Liver (tissue), 9 donors: ENCODE data around the gene GGT6. TPM values are rescaled to one million over a fixed set of nuclear protein-coding genes. Genes with fewer than 3 reads are reported as not detected.

Experiments used
- DNase-seq: peaks from one replicate; pipeline ENCODE4 v3.0.0-alpha.2; 2017; ENCODE audit warnings: low spot score
- H3K27ac ChIP-seq, 2 donors: one replicate each; pipeline ENCODE4 v1.7.0; 2013; ENCODE audit warnings: inconsistent platforms in 2 of 2, low read length in 2 of 2, control low read depth in 1 of 2, low read depth in 1 of 2, mild to moderate bottlenecking in 1 of 2
- H3K27me3 ChIP-seq, 4 donors: one replicate each; pipeline versions ENCODE4 v1.6.1 to v1.7.0; 2013; ENCODE audit warnings: low read length in 3 of 4, inconsistent platforms in 1 of 4, mild to moderate bottlenecking in 1 of 4, moderate library complexity in 1 of 4; ENCODE audit not compliant: control insufficient read depth in 4 of 4, insufficient read depth in 4 of 4
- H3K36me3 ChIP-seq, 4 donors: one replicate each; pipeline versions ENCODE4 v1.6.1 to v1.7.0; 2013; ENCODE audit warnings: low read length in 3 of 4, mild to moderate bottlenecking in 3 of 4, low read depth in 1 of 4, moderate library complexity in 1 of 4; ENCODE audit not compliant: control insufficient read depth in 4 of 4, insufficient read depth in 3 of 4
- H3K4me1 ChIP-seq, 4 donors: one replicate each; pipeline versions ENCODE4 v1.6.1 to v1.7.0; 2013; ENCODE audit warnings: low read length in 3 of 4, mild to moderate bottlenecking in 3 of 4, moderate library complexity in 1 of 4; ENCODE audit not compliant: control insufficient read depth in 4 of 4, insufficient read depth in 4 of 4
- H3K4me3 ChIP-seq, 3 donors: one replicate each; pipeline versions ENCODE4 v1.6.1 to v1.7.0; 2013; ENCODE audit warnings: low read length in 3 of 3, control low read depth in 1 of 3, low read depth in 1 of 3, mild to moderate bottlenecking in 1 of 3
- H3K9ac ChIP-seq, 2 donors: one replicate each; pipeline ENCODE4 v1.7.0; 2013; ENCODE audit warnings: low read length in 2 of 2, mild to moderate bottlenecking in 2 of 2, moderate library complexity in 2 of 2, control low read depth in 1 of 2, low read depth in 1 of 2
- H3K9me3 ChIP-seq, 4 donors: one replicate each; pipeline versions ENCODE4 v1.6.1 to v1.7.0; 2013; ENCODE audit warnings: low read length in 3 of 4; ENCODE audit not compliant: control insufficient read depth in 4 of 4
- EGR1 ChIP-seq, 2 donors: IDR thresholded peaks; 2 replicates each; pipeline ENCODE4 v1.6.1; 2016 to 2018; ENCODE audit warnings: antibody characterized with exemption in 2 of 2, low read depth in 2 of 2
- FOXA1 ChIP-seq: IDR thresholded peaks from 2 replicates; pipeline ENCODE4 v1.6.1; 2016; ENCODE audit warnings: antibody characterized with exemption
- FOXA2 ChIP-seq: IDR thresholded peaks from 2 replicates; pipeline ENCODE4 v1.6.1; 2016; ENCODE audit warnings: antibody characterized with exemption
- GABPA ChIP-seq, 2 donors: IDR thresholded peaks in 1 of 2; conservative IDR thresholded peaks in 1 of 2; 2 replicates each; pipeline ENCODE4 v1.6.1; 2016; ENCODE audit warnings: antibody characterized with exemption in 2 of 2, mild to moderate bottlenecking in 1 of 2, moderate library complexity in 1 of 2
- HNF4A ChIP-seq, 2 donors: conservative IDR thresholded peaks; 2 replicates each; pipeline ENCODE4 v1.6.1; 2016; ENCODE audit warnings: antibody characterized with exemption in 2 of 2, mild to moderate bottlenecking in 2 of 2
- HNF4G ChIP-seq: IDR thresholded peaks from 2 replicates; pipeline ENCODE4 v1.6.1; 2016; ENCODE audit warnings: antibody characterized with exemption
- JUND ChIP-seq, 2 donors: IDR thresholded peaks; 2 replicates each; pipeline ENCODE4 v1.6.1; 2016; ENCODE audit warnings: antibody characterized with exemption in 2 of 2
- NR2F2 ChIP-seq: IDR thresholded peaks from 2 replicates; pipeline ENCODE4 v1.6.1; 2016; ENCODE audit warnings: antibody characterized with exemption
- SP1 ChIP-seq: IDR thresholded peaks from 2 replicates; pipeline ENCODE4 v1.6.1; 2018; ENCODE audit warnings: antibody characterized with exemption, mild to moderate bottlenecking
- TAF1 ChIP-seq: conservative IDR thresholded peaks from 2 replicates; pipeline ENCODE4 v1.6.1; 2016; ENCODE audit warnings: antibody characterized with exemption, mild to moderate bottlenecking
- YY1 ChIP-seq: IDR thresholded peaks from 2 replicates; pipeline ENCODE4 v1.6.1; 2016; ENCODE audit warnings: antibody characterized with exemption, mild to moderate bottlenecking
- WGBS: extraction: QIAGEN DNeasy Blood & Tissue Kit; methylation state at CpG from one replicate; pipeline ENCODE4 v1.1.7; 2013; 5-methylcytosine and 5-hydroxymethylcytosine counted together
- polyA plus RNA-seq, 2 donors: library from polyadenylated mRNA; stranded (reverse) in 1 of 2; unstranded in 1 of 2; fragments of 200-250 nt in 1 of 2; fragments of >200 nt in 1 of 2; fragmentation: Nextera tagmentation in 1 of 2; extraction: Ambion mirVana in 1 of 2; gene quantifications; one replicate each; pipeline versions ENCODE4 v1.2.1 to v1.2.3, GENCODE V29; 2013 to 2015
- total RNA-seq, 2 donors: library from RNA; depleted of rRNA; stranded (reverse); fragments of >200 nt; gene quantifications; one replicate each; pipeline ENCODE4 v1.2.3, GENCODE V29; 2014
- TF ChIP-seq, protein P1 (sequence below): IDR thresholded peaks from 2 replicates; pipeline ENCODE4 v1.6.1; 2016; ENCODE audit warnings: antibody characterized with exemption, mild to moderate bottlenecking
- TF ChIP-seq, protein P2 (sequence below): fragments of 150-350 bp; IDR thresholded peaks from 2 replicates; pipeline ENCODE4 v1.5.1; 2017; ENCODE audit warnings: improper control_type of control experiment, low read depth, low read length; ENCODE audit not compliant: missing input control
- donor health status: healthy.
- donor health status: healthy.
- donor health status: healthy.
- donor health status: healthy.
- donor health status: healthy.

The GGT6 gene
- total and polyA plus RNA-seq, 4 donors, result 0.19 to 1.1 (median 0.53) TPM

DNA sequence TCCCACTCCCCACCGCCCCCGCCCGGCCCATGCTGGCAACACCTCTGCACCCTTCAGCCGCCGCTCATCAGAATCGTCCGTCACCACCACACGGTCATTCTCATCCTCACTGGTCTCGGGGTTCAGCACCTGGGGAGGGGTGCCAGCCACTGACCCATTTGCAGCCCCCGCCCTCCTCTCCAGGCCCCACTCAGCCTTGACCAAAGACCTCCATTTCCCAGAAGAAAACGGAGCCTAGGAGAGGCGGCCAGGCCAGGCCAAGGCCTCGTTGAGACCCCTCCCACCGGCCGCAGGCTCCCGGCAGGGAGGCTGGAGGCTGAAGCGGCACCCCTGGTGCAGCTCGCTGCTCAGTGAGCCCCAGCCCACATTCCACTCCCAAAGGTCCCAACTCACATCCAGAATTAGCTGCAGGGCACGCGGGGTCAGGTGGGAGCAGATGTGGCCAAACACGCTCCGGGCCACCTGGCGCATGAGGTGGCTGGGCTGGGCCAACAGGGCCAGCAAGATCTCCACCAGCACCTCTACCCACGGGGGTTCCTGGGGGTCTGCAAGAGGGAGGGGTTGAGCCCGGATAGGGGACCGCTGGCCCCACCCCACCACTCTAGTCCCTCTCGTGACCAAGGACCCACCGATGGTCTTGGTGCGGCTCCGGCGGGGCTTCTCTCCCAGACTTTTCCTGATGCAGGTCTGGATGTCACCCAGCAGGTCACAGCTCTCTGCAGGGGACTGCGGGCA lies 15.0 kb downstream of the GGT6 start:
- H3K36me3 ChIP-seq, result peaks cover 17 to 75% (median 34%) of the 10 kb centered on the region in 4 donors
- no peaks in the 10 kb centered on the region for H3K27me3 ChIP-seq
- H3K4me3 ChIP-seq, result no peak overlapping the region
- peaks cover 0 to 1% (median 0%) of the 10 kb centered on the region in 4 donors for H3K4me1 ChIP-seq
- no peak overlapping the region for H3K9ac ChIP-seq
- no peak overlapping the region for H3K27ac ChIP-seq
- H3K9me3 ChIP-seq, result no peaks in the 10 kb centered on the region
- 93% methylated on average over 32 of the region's 32 CpGs for WGBS
- no peak for DNase-seq
- TF ChIP-seq HNF4A (conservative IDR thresholded peaks at IDR 0.05) (no peak), GABPA (IDR thresholded peaks at IDR 0.05 in 1 of 2, conservative IDR thresholded peaks at IDR 0.05 in 1 of 2) (no peak), NR2F2 (no peak), EGR1 (IDR thresholded peaks at IDR 0.05; ENCODE audit: low read depth in 2 of 2) (no peak), YY1 (no peak)
- TF ChIP-seq, protein P1, sequence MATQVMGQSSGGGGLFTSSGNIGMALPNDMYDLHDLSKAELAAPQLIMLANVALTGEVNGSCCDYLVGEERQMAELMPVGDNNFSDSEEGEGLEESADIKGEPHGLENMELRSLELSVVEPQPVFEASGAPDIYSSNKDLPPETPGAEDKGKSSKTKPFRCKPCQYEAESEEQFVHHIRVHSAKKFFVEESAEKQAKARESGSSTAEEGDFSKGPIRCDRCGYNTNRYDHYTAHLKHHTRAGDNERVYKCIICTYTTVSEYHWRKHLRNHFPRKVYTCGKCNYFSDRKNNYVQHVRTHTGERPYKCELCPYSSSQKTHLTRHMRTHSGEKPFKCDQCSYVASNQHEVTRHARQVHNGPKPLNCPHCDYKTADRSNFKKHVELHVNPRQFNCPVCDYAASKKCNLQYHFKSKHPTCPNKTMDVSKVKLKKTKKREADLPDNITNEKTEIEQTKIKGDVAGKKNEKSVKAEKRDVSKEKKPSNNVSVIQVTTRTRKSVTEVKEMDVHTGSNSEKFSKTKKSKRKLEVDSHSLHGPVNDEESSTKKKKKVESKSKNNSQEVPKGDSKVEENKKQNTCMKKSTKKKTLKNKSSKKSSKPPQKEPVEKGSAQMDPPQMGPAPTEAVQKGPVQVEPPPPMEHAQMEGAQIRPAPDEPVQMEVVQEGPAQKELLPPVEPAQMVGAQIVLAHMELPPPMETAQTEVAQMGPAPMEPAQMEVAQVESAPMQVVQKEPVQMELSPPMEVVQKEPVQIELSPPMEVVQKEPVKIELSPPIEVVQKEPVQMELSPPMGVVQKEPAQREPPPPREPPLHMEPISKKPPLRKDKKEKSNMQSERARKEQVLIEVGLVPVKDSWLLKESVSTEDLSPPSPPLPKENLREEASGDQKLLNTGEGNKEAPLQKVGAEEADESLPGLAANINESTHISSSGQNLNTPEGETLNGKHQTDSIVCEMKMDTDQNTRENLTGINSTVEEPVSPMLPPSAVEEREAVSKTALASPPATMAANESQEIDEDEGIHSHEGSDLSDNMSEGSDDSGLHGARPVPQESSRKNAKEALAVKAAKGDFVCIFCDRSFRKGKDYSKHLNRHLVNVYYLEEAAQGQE, result no peak
- TF ChIP-seq, protein P2, sequence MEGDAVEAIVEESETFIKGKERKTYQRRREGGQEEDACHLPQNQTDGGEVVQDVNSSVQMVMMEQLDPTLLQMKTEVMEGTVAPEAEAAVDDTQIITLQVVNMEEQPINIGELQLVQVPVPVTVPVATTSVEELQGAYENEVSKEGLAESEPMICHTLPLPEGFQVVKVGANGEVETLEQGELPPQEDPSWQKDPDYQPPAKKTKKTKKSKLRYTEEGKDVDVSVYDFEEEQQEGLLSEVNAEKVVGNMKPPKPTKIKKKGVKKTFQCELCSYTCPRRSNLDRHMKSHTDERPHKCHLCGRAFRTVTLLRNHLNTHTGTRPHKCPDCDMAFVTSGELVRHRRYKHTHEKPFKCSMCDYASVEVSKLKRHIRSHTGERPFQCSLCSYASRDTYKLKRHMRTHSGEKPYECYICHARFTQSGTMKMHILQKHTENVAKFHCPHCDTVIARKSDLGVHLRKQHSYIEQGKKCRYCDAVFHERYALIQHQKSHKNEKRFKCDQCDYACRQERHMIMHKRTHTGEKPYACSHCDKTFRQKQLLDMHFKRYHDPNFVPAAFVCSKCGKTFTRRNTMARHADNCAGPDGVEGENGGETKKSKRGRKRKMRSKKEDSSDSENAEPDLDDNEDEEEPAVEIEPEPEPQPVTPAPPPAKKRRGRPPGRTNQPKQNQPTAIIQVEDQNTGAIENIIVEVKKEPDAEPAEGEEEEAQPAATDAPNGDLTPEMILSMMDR, result no peak

GRCh38 chr17:4544951-4545216 lies 15.5 kb downstream of the GGT6 start:
- TF ChIP-seq JUND (IDR thresholded peaks at IDR 0.05), result no peak
- no peak for TF ChIP-seq SP1
- TF ChIP-seq, protein P2, result no peak
- TF ChIP-seq, protein P1, result no peak
- TF ChIP-seq FOXA2, result no peak
- TF ChIP-seq YY1, result no peak
- no peak for TF ChIP-seq HNF4G
- TF ChIP-seq TAF1, result no peak
- TF ChIP-seq EGR1 (IDR thresholded peaks at IDR 0.05; ENCODE audit: low read depth in 2 of 2), result no peak
- no peak for TF ChIP-seq FOXA1
- TF ChIP-seq NR2F2, result no peak
- no peak for DNase-seq

More at GRCh38 chr17:4544951-4545216, 15.5 kb downstream of the GGT6 start:
- H3K36me3 ChIP-seq, result peaks cover 17 to 75% (median 32%) of the 10 kb centered on the region in 4 donors
- H3K9me3 ChIP-seq, result no peaks in the 10 kb centered on the region
- WGBS, result 94% methylated on average over 18 of the region's 18 CpGs
- H3K27me3 ChIP-seq, result no peaks in the 10 kb centered on the region
- no peak overlapping the region for H3K4me3 ChIP-seq
- no peak overlapping the region for H3K9ac ChIP-seq
- peaks cover 0 to 4% (median 0%) of the 10 kb centered on the region in 4 donors for H3K4me1 ChIP-seq
- no peak overlapping the region for H3K27ac ChIP-seq
